ENCODE data around the gene BRINP2.

The BRINP2 gene

DNA sequence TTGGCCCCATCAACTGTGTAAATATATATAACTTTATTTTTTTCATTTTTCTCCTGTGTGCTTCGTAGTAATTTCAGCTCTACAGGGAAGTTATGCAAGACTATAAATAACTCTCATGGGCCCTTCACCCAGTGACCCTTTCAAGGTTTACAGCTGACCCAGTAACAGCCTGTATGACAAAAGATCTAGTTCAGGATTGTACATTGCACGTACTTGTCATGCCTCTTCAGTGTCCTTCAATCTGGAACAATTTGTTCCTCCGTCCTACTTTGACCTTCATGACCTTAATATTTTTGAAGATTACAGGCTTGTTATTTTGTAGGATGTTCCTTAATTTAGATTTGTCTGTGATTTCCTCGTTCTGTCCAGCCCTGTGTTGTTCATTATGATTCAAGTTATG is 40.5 kb downstream of the BRINP2 start:
- Histone ChIP-seq H3K4me3 (no peak overlapping the region), H3K36me3 (no peaks in the 10 kb centered on the region), H3K4me2 (no peak overlapping the region), H3K9ac (no peak overlapping the region), H3K27ac (no peak overlapping the region), H3K27me3 (no peaks in the 10 kb centered on the region), H3K4me1 (no peaks in the 10 kb centered on the region), H4K20me1 (no peaks in the 10 kb centered on the region), H3K9me3 (no peaks in the 10 kb centered on the region)
- no peak for TF ChIP-seq Cebpa-rat (IDR thresholded peaks at IDR 0.05)

DNA sequence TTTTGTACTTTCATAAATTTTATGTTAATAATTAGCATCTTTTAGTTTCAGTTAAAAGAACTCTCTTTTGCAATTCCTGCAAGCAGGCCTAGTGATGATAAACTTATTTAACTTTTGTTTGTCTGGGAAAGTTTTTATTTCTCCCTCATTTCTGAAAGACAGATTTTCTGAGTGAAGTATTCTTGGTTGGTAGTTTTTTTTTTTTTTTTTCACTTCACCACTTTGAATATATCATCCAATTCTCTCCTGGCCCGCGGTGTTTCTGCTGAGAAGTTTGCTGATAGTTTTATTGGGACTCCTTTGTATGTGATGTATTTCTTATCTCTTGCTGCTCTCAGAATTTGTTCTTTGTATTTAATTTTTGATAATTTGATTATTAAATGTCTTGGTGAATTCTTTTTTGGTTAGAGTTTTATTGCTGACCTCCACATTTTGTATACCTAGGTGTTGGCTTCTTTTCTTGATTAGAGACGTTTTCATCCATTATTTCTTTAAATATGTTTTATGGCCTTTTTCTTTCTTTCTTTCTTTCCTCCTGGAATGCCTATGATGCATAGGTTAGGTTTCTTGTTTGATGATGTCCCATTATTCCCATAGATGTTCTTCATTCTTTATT is 45.9 kb downstream of the BRINP2 start:
- Histone ChIP-seq H3K4me2 (no peak overlapping the region), H3K27ac (no peak overlapping the region), H3K4me3 (no peak overlapping the region), H3K9me3 (peaks cover 21% of the 10 kb centered on the region), H4K20me1 (no peaks in the 10 kb centered on the region), H3K4me1 (no peaks in the 10 kb centered on the region), H3K36me3 (no peaks in the 10 kb centered on the region), H3K27me3 (no peaks in the 10 kb centered on the region), H3K9ac (no peak overlapping the region)
- TF ChIP-seq Cebpa-rat (IDR thresholded peaks at IDR 0.05), result no peak

DNA sequence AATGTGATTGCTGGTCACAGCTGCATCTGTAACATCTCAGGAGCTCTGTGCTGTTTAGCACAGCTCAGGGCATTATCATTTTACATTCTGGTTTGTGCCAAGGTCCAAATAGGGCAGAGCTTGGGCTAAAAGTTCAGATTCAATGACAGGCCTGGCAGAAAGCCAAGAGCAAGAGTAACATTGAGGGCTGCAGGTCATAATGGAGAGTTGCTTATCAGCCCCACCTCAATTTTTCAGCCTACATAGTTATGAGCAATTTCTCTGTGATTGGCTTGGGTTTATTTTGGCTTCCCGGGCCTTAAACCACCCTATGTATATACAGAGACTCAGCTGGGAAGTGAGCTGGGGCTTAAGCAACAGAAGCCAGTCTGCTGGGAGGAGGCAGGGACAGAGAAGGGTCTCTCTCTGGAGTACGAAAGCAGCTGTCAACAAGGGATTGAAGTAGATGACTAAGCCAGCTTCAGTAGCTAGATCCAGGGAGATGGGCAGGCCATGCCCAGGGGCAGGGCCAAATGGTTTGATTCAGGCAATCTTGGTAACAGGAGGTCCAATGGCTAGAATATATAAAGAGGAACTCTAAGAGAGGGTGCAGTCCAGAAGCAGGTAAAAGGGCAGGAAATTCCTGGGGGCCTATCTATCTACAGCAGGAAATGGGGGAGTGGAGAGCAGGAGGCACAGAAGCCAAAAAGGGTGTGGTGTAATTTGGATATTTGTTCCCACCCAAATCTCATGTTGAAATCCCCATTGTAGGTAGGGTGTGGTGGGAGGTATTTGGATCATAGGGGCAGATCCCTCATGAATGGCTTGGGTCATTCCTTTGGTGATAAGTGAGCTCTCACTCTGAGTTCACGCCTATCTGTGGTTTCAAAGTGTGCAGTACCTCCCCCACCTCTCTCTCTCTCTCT is 49.0 kb downstream of the BRINP2 start:
- Histone ChIP-seq H3K9ac (no peak overlapping the region), H3K27me3 (no peaks in the 10 kb centered on the region), H3K4me2 (no peak overlapping the region), H3K9me3 (peaks cover 21% of the 10 kb centered on the region), H3K27ac (no peak overlapping the region), H4K20me1 (no peaks in the 10 kb centered on the region), H3K4me1 (no peaks in the 10 kb centered on the region), H3K4me3 (no peak overlapping the region), H3K36me3 (no peaks in the 10 kb centered on the region)
- TF ChIP-seq Cebpa-rat (IDR thresholded peaks at IDR 0.05), result no peak

- no peaks in the 10 kb centered on the region for H3K27me3 ChIP-seq
- H3K4me3 ChIP-seq, result no peak overlapping the region
- TF ChIP-seq Cebpa-rat (IDR thresholded peaks at IDR 0.05), result no peak
- peaks cover 7% of the 10 kb centered on the region; the same call in 1 of the 2 replicates for H3K4me1 ChIP-seq
- H4K20me1 ChIP-seq, result no peaks in the 10 kb centered on the region
- no peak overlapping the region for H3K4me2 ChIP-seq
- H3K9me3 ChIP-seq, result 0 out of 2 replicates have a peak, but pooled peaks cover 2% of the 10 kb centered on the region
- H3K36me3 ChIP-seq, result no peaks in the 10 kb centered on the region
- no peak overlapping the region for H3K27ac ChIP-seq
- no peak overlapping the region for H3K9ac ChIP-seq
Measured at GRCh38 chr1:177223359-177223758, 52.6 kb downstream of the BRINP2 start.

DNA sequence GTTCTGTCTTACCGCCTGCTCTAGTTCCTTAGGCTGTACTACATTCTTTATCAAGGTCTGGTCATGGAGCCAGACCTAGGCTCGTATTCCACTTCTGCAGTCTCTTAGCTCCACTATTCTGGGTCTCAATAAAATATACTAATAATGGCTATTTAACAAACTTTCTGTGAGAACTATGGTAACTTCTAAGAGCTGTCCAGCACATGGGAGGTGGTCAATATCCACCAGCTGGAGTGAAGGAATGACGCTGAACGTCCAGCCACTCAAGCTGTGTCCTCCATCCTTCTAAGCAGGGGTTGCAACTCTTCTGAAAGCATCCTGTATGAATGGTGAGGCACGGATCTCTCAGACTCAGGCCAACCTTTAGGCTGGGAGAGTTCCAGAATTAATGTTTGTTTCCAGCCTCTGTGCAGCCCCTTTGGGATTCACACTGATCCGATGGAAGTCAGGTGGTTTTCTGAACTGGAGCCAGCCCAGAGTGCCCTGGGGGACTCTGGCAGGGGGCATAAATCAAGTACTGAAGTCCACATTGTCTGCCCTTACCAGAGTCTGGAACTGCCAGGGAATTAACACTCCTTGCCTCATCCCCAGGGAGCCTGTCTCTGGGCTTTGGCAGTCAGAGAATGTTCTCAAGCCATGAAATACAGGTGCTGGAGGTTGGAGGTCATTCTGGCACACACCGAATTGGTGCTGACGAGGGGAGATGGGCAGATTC is 57.4 kb downstream of the BRINP2 start:
- H3K27ac ChIP-seq, result no peak overlapping the region
- TF ChIP-seq Cebpa-rat (IDR thresholded peaks at IDR 0.05), result no peak
- no peaks in the 10 kb centered on the region for H4K20me1 ChIP-seq
- no peak overlapping the region for H3K4me3 ChIP-seq
- H3K4me2 ChIP-seq, result no peak overlapping the region
- peaks cover 7% of the 10 kb centered on the region; the same call in 1 of the 2 replicates for H3K4me1 ChIP-seq
- no peaks in the 10 kb centered on the region for H3K9me3 ChIP-seq
- H3K9ac ChIP-seq, result no peak overlapping the region
- H3K36me3 ChIP-seq, result no peaks in the 10 kb centered on the region
- H3K27me3 ChIP-seq, result no peaks in the 10 kb centered on the region

DNA sequence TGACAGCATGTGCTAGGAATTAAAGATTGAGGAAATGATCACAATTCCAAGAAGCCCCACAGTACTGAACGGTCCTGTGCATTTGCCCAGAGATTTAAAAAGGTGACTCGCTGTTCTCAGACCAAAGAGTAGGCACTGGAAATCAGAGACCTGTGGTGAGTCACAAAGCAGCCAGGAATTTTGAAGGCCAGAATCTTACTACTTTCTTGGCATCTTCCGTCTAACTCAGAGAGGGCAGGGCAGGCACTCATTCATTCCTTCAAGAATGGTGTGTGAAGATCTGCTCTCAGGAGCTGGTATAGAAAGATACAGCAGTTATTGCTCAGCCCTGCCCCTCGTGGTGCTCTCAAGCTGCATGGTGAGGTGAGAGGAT is 57.9 kb downstream of the BRINP2 start:
- peaks cover 7% of the 10 kb centered on the region; the same call in 1 of the 2 replicates for H3K4me1 ChIP-seq
- no peaks in the 10 kb centered on the region for H4K20me1 ChIP-seq
- no peak overlapping the region for H3K4me2 ChIP-seq
- H3K4me3 ChIP-seq, result no peak overlapping the region
- H3K9me3 ChIP-seq, result no peaks in the 10 kb centered on the region
- no peaks in the 10 kb centered on the region for H3K27me3 ChIP-seq
- no peak for TF ChIP-seq Cebpa-rat (IDR thresholded peaks at IDR 0.05)
- no peaks in the 10 kb centered on the region for H3K36me3 ChIP-seq
- H3K9ac ChIP-seq, result no peak overlapping the region
- no peak overlapping the region for H3K27ac ChIP-seq

- H3K27ac ChIP-seq, result no peak overlapping the region
- peaks cover 7% of the 10 kb centered on the region; the same call in 1 of the 2 replicates for H3K4me1 ChIP-seq
- H3K36me3 ChIP-seq, result no peaks in the 10 kb centered on the region
- H3K27me3 ChIP-seq, result no peaks in the 10 kb centered on the region
- H3K4me2 ChIP-seq, result no peak overlapping the region
- no peaks in the 10 kb centered on the region for H3K9me3 ChIP-seq
- H3K9ac ChIP-seq, result no peak overlapping the region
- H4K20me1 ChIP-seq, result no peaks in the 10 kb centered on the region
- no peak for TF ChIP-seq Cebpa-rat (IDR thresholded peaks at IDR 0.05)
- no peak overlapping the region for H3K4me3 ChIP-seq
Measured at GRCh38 chr1:177229781-177230180, 59.0 kb downstream of the BRINP2 start.

GRCh38 chr1:177230228-177231016 is 59.7 kb downstream of the BRINP2 start:
- no peaks in the 10 kb centered on the region for H4K20me1 ChIP-seq
- TF ChIP-seq Cebpa-rat (IDR thresholded peaks at IDR 0.05), result no peak
- no peaks in the 10 kb centered on the region for H3K27me3 ChIP-seq
- no peak overlapping the region for H3K4me3 ChIP-seq
- peaks cover 5% of the 10 kb centered on the region; the same call in 1 of the 2 replicates for H3K4me1 ChIP-seq
- H3K36me3 ChIP-seq, result no peaks in the 10 kb centered on the region
- no peaks in the 10 kb centered on the region for H3K9me3 ChIP-seq
- no peak overlapping the region for H3K4me2 ChIP-seq
- no peak overlapping the region for H3K27ac ChIP-seq
- H3K9ac ChIP-seq, result no peak overlapping the region

- TF ChIP-seq Cebpa-rat (IDR thresholded peaks at IDR 0.05), result no peak
- no peak overlapping the region for H3K27ac ChIP-seq
- H3K4me1 ChIP-seq, result no peaks in the 10 kb centered on the region
- H3K4me3 ChIP-seq, result no peak overlapping the region
- H4K20me1 ChIP-seq, result no peaks in the 10 kb centered on the region
- no peaks in the 10 kb centered on the region for H3K27me3 ChIP-seq
- H3K9me3 ChIP-seq, result no peaks in the 10 kb centered on the region
- H3K9ac ChIP-seq, result no peak overlapping the region
- H3K36me3 ChIP-seq, result no peaks in the 10 kb centered on the region
- no peak overlapping the region for H3K4me2 ChIP-seq
Measured at GRCh38 chr1:177235350-177235749, 64.6 kb downstream of the BRINP2 start.

Data from BLaER1 (cell line).